ENCODE measurements around the gene UNC13D.

Gene UNC13D

GRCh38 chr17:75834279-75834920 lies 9.8 kb downstream of the UNC13D start:
- peak in 3 of 14 donors; percentile 3 to 28 (median 22) for DNase-seq

- no peak for DNase-seq
These were observed 11.4 kb downstream of the UNC13D start for GRCh38 chr17:75832652-75833400.

- DNase-seq = peak in 4 of 14 donors; percentile 9 to 38 (median 14)
These were observed 12.0 kb downstream of the UNC13D start for GRCh38 chr17:75832164-75832651.

- no peak for DNase-seq
These were observed 13.1 kb downstream of the UNC13D start for GRCh38 chr17:75831032-75831571.

GRCh38 chr17:75830164-75831031 lies 13.8 kb downstream of the UNC13D start:
- DNase-seq = no peak

GRCh38 chr17:75829747-75830146 lies 14.5 kb downstream of the UNC13D start:
- DNase-seq = no peak

- DNase-seq = no peak
These were observed 15.5 kb downstream of the UNC13D start for GRCh38 chr17:75828741-75829140.

GRCh38 chr17:75828076-75828400 lies 16.2 kb downstream of the UNC13D start:
- no peak for DNase-seq

GRCh38 chr17:75827308-75828075 lies 16.7 kb downstream of the UNC13D start:
- peak in 13 of 14 donors; percentile 14 to 86 (median 73) for DNase-seq

GRCh38 chr17:75826561-75827307 lies 17.5 kb downstream of the UNC13D start:
- no peak for DNase-seq

- DNase-seq = no peak
These were observed 18.3 kb downstream of the UNC13D start for GRCh38 chr17:75825748-75826370.

- DNase-seq = no peak
These were observed 19.1 kb downstream of the UNC13D start for GRCh38 chr17:75825149-75825552.

- no peak for DNase-seq
These were observed 19.5 kb downstream of the UNC13D start for GRCh38 chr17:75824666-75825065.

- DNase-seq = peak in 1 of 14 donors; percentile 46
These were observed 20.1 kb downstream of the UNC13D start for GRCh38 chr17:75824050-75824552.

GRCh38 chr17:75823257-75824041 lies 20.8 kb downstream of the UNC13D start:
- DNase-seq = no peak

GRCh38 chr17:75822800-75823166 lies 21.4 kb downstream of the UNC13D start:
- DNase-seq = peak in 1 of 14 donors; percentile 32

GRCh38 chr17:75822119-75822799 lies 21.9 kb downstream of the UNC13D start:
- peak in 1 of 14 donors; percentile 50 for DNase-seq

- no peak for DNase-seq
These were observed 22.7 kb downstream of the UNC13D start for GRCh38 chr17:75821552-75821951.

Measured in C1 segment of cervical spinal cord (tissue), 14 donors.